Cardiac fibroblast (primary cell): ENCODE results near the gene USP49.

Experiments used
- DNase-seq, 2 donors: peaks; one replicate each; pipeline versions ENCODE4 v3.0.0 to v3.0.0-alpha.2; 2010; ENCODE audit warnings: low read depth in 2 of 2
- H3K4me3 ChIP-seq, 2 donors: replicated peaks in 1 of 2; 1 replicate in 1 of 2; 2 replicates in 1 of 2; pipeline ENCODE4 v1.5.1; 2011; ENCODE audit warnings: low read depth in 2 of 2, low read length in 2 of 2, mild to moderate bottlenecking in 2 of 2, moderate library complexity in 1 of 2
- TF ChIP-seq, protein P1 (sequence below): IDR thresholded peaks from one replicate; pipeline ENCODE4 v1.5.1; 2011; ENCODE audit warnings: low read depth, mild to moderate bottlenecking, low read length, inconsistent platforms

Gene USP49

DNA sequence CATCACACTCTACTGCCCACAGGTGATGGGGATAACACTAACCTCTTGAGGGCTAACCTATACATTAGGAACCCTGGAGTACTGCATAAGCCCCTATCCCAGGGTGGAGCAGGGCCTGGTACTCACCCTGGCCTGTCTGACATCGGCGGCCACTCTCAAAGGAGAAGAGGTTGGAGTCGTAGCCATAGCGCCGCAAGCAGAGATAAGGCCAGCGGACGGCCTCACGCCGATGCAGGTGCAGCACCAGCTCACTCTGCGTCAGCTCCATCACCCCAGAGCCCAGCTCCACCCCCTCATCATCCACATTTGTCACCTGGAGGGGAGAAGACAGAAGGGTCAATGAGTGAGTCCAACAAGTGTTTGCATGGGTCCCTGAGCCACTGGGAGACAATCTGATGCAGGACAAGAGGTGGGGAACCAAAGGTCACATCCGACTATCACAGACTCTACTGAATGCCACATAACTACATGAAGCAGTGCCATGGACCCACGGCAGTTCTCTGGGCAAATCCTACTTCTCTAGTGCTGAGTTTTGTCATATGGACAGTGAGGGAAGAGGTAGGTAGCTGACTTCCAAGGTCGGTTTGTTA, 119.8 kb downstream of the USP49 start:
- TF ChIP-seq, protein P1, sequence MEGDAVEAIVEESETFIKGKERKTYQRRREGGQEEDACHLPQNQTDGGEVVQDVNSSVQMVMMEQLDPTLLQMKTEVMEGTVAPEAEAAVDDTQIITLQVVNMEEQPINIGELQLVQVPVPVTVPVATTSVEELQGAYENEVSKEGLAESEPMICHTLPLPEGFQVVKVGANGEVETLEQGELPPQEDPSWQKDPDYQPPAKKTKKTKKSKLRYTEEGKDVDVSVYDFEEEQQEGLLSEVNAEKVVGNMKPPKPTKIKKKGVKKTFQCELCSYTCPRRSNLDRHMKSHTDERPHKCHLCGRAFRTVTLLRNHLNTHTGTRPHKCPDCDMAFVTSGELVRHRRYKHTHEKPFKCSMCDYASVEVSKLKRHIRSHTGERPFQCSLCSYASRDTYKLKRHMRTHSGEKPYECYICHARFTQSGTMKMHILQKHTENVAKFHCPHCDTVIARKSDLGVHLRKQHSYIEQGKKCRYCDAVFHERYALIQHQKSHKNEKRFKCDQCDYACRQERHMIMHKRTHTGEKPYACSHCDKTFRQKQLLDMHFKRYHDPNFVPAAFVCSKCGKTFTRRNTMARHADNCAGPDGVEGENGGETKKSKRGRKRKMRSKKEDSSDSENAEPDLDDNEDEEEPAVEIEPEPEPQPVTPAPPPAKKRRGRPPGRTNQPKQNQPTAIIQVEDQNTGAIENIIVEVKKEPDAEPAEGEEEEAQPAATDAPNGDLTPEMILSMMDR: no peak
- DNase-seq: no peak
- no peak overlapping the region for H3K4me3 ChIP-seq

DNA sequence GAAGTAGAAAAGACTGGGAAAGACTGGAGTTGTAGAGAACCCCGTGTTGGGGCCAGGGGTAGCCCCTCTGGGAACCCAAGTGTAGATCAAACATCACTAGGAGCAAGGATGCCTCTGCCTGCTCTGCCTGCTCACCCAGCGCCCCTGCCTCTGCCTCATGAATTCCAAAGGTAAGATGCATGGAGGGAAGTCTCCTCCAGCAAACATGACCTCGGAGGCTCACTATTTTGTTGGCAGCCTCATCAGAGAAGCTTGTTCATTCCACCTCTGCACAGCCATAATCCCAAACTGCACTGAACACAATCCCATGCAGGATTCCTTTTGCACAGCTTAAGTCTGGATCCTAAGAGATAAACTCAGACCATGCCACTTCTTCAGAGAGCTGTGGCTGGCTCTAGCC, 120.3 kb downstream of the USP49 start:
- TF ChIP-seq, protein P1: no peak
- no peak overlapping the region for H3K4me3 ChIP-seq
- DNase-seq: no peak

DNA sequence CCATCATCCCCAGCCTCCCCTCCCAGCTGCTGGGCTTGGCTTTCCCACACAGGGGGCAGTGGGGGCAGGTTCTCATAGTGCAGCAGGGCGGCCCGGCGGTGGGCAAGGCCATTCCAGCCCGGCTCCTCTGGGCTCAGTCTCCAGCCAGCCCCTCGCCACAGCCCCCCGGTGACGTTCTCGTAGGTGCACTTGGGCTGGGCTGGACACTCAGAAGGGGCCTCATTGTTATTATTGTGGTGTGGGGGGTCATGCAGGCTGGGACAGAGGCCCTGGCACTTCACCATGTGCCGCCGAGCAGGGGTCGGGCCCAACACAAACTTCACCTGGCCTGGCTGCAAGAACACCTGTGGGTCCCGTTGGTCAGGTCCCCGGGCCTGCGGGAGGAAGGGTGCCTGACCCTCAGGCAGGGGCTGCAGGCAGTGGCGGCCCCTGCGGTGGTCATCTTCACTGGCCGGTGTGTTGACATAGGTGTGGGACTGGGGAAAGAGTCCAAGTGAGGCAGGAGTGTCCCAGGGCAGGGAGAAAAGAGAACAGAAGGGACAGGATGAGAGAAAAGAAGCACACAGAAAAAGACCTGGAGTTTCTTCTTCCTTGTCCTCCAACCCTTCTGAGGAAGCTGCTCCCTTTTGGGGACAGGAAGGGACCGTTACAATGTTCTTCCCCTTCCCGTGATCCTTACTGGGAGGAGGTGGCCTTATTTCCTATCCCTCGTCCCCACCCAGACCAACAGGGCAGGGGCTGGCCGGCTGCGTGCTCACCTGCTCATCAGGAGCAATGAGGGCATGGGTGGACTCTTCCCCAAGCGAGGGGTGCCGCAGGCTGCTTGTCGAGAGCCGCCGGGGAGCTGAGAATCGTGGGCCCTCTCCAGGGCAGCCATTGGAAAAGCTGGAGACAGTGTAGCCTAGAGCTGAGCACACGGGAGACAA, 123.9 kb downstream of the USP49 start:
- no peak overlapping the region for H3K4me3 ChIP-seq
- TF ChIP-seq, protein P1: no peak
- no peak for DNase-seq

DNA sequence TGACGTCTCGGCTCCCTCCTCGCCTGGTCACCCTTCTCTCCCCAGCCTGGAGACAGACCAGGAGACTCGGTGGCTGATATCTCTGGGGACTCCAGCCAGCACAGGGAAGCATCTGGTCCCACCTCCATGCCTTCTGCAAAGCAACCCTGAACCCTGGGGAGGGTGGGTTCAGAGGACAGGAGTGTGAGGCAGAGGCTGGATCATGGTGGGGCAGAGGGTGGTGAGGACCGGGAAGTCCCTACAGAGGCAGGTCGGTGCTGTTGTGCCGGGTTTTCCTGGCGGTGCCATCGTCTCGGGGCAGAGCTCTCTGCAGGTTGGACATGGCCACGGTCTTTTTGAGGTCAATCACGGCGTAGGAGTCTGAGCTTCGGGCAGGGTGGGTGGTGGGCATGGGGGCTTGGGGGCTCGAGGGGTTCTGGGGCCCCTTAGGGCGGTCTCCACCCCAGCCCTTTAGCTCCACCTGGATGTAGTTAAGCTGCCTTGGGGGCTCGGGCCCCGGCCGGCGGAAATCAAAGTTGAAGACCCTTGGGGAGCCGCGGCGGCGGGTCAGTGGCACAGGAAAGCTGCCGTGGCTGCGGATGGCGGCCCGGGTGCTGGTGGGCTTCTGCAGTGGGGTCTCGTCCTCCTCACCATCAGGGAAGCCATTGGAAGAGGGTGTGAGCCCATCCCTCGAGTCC, 124.7 kb downstream of the USP49 start:
- DNase-seq: no peak
- H3K4me3 ChIP-seq: no peak overlapping the region
- TF ChIP-seq, protein P1: no peak

DNA sequence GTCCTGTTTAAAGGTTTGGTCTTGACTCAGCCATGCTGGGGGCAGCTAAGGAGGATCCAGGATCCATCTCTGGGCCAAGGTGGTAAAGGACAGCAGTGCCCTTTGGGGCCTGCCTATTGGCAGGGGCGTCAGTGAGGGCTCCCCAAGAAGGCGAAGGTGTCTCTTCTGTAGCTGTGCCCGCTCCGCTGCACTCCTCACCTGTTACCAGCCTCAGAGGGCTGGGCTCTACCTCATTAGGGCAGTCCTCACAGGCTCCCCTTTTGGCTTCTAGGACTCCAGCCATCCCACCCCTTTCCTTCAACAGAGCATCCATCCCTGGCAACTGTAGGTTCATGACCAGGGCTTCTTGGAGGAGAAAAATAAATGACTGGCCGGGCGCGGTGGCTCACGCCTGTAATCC, 125.8 kb downstream of the USP49 start:
- no peak for DNase-seq
- no peak overlapping the region for H3K4me3 ChIP-seq
- TF ChIP-seq, protein P1: no peak

DNA sequence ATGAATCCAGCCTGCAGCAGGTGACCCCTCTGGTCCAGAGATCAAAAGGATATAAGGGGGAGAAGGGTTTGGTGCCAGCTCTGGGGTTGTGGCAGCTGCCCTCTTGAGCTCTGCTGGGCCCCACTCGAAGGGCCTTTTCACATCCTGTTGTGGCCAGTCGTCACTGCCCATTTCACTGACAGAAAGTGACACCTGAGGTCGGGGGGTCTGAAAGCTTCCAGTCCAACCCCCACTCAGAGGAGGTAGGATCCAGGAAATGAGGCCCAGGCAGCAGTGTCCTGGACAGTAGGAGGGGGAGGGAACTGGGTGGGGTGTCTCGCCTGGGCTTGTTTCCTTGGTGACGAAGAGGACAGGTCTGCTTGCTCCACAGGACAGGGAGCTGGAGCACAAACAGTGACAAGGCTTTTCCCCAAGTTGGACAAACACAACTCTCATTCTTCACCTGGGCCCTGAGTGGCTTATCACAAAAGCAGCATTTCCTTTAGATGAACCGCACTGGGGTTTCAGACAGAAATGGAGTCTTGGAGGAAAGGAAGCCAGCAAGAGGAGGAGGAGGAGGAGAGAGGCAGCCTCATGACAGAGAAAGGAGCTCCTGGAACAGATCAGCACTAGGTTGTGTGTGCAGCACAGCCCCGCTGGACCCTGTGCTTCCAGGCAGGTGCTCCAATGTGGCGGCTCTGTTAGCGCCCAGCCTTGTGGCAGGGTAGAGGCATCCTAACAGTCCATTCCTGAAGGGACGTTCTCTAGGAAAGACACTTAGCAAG, 126.4 kb downstream of the USP49 start:
- DNase-seq: no peak
- no peak overlapping the region for H3K4me3 ChIP-seq
- TF ChIP-seq, protein P1: no peak
